IPS-NIHi11 (cell line): Measurements from ENCODE around the gene ZFP14.
A peak's percentile ranks its signal among the peaks of the same experiment; 100 is the strongest.

Source experiments
- DNase-seq: peaks from one replicate; pipeline ENCODE4 v3.0.0; 2012; ENCODE audit warnings: mixed read lengths, low spot score

The ZFP14 gene

DNA sequence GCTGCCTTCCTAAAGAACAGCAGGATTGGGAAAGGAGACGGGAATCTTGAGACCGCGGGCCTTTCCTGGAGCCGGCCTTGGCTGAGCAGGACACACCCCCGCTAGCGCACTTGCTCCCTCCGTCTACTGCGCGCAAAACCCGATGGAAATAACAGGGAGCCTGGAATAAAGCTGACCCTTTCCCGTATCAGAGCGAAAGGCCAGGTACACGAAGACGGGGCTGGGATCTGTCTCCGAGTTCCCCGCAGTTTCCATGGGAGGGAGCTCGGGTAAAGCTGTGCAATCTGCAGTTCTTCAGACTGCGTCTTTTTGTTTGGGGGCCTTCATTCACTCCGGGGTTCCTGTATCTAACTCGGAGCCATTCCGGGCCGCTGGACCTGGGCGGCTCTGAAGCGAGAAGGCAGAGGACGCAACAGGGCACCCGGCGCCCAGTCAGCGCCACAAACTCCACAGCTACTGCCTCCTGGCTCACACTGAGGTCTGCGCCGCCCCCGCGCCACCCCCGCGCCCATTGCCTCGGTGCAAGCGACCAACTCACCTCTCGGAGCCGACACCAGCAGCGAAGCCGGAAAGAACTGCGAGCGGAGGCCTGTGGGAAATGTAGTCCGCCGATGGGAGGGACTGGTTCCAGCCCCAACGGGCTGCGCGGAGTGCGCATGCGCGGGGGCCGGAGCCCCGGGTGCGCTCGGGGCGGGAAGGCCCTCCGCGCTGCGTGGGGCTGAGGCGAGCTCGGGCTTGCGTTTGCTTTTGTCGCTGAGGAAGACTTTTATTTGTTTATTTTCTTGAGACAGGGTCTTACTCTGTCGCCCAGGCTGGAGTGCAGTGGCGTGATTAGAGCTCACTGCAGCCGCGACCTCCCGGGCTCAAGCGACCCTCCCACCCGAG, at the start of gene ZFP14:
Gene ZFP14, minus strand, starts transcription at position 577 of the 885 bp plus-strand sequence. CDS start 11,309 bp downstream, outside the sequence.
- peak; percentile 100 for DNase-seq

DNA sequence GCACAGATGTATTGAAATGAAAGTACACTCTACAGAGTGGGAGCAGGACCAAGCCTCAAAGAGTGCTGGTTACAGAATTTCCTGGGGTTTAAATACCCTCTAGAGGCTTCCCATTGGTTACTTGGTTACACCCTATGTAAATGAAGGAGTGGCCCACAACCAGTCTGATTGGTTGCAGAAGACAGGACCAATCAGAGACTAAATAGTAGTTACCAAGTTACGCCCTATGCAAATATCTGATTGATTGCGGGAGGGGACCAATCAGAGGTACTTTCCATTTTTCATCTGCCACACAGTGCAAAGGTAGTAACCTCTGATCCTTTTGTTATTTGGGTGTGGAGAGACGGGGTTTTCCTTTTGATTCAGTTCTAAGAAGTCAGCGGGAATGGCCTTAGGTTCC, 44.9 kb upstream of the ZFP14 start:
- no peak for DNase-seq

DNA sequence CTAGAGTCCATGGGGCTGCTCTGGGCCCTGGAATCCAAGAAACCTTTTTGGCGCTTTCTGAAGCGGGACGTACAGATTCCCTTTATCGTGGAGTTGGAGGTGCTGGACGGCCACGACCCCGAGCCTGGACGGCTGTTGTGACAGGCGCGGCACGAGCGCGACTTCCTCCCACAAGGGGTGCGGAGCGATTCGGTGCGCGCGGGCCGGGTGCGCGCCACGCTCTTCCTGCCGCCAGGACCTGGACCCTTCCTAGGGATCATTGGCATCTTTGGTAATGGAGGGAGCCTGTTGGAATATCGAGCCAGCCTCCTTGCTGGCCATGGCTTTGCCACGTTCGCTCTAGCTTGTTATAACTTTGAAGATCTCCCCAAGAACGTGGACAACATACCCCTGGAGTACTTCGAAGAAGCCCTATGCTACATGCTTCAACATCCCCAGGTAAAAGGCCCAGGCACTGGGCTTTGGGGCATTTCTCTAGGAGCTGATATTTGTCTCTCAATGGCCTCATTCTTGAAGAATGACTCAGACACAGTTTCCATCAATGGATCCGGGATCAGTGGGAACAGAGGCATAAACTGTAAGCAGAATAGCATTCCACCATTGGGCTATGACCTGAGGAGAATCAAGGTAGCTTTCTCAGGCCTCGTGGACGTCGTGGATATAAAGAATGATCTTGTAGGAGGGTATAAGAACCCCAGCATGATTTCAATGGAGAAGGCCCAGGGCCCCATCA, 42.9 kb upstream of the ZFP14 start:
- peak; percentile 14 for DNase-seq

DNA sequence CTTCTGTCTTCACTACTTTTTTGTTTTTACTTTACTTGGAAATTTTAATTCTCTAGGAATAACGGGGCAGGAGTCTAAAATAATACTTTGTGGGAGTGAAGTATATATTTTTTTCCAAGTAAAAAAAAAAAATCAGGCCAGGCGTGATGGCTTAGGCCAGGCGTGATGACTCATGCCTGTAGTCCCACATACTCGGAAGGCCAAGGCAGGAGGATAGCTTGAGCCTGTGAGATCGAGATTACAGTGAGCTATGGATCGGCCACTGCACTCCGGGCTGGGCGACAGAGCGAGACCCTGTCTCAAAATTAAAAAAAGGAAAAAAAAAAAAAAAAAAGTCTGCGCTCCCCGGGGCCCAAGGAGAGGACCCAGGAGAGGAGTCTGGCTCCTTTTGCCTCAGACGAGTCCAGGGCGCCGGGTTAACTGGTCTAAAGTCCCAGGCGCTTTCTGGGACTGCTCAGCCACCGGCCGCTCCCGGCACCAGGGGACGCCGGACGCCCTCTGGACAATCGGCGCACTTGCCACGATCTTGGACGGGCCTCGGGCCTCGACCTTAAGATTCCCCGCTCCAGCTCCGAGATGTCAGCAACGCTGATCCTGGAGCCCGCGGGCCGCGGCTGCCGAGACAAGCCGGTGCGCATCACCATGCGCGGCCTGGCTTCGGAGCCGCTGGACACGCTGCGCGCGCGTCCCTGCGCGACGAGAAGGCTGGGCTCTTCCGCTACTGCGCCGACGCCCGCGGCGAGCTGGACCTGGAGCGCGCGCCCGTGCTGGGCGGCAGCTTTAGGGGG, 42.2 kb upstream of the ZFP14 start:
- DNase-seq, result peak; percentile 50

DNA sequence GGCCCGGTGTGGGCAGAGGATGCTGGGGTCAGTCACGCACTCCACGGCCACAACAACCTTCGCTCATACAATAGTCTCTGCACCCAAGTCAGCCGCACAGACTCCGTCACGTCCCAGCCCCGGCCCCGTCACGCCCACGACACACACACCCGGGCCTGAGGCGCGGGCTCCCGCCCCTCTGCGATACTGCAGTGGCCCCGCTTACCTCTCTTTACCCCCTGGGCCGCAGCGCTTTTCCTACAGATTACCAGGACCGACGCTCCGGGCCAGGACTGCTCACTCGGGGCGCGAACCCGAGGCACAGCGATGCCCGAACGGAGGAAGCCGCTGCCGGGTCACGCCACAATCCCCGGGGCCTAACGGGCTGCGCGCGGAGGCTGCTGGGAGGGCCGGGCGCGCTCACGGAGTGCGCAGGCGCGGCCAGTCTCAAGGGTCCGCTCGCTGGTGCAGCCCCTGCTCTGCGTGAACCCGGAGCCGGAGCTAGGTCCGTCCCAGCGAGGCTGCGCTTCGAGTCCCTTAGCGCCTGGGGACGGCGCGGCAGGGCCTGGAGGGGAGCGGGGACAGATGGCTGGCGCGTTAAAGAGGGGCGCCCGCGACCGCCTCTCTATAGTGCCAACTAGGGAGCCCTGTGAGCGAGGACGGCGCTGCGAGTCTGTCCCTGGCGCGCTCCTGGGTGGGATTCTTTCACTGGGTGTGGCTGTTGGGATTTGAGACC, 39.4 kb upstream of the ZFP14 start, which contains the start of gene ZFP82:
Gene ZFP82, minus strand, starts transcription at position 358 of the 715 bp plus-strand sequence. CDS start 8,855 bp downstream, outside the sequence.
- DNase-seq, result peak; percentile 95

DNA sequence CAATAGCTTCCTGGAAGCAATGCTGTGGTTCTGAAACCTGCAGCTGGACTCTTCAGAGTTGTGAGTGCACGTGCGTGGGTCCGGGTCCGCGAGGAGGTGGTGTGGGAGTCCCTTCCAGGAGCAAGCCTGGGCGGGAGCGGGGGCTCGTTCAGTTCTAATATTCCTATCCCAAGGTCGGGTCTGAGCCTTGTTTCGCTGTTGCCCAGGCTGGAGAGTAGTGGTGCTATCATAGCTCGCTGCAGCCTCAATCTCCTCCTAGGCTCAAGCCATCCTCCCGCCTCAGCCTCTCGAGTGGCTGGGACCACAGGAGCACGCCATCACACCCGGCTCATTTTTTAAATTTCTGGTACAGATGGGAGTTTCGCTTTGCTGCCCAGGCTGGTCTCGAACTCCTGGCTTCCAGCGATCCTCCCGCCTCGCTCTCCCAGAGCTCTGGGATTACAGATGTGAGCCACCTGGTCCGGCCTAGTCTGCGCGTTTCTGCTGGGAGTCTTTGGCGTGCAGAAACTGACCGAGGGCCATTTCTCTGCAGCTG, 38.8 kb upstream of the ZFP14 start:
- no peak for DNase-seq

DNA sequence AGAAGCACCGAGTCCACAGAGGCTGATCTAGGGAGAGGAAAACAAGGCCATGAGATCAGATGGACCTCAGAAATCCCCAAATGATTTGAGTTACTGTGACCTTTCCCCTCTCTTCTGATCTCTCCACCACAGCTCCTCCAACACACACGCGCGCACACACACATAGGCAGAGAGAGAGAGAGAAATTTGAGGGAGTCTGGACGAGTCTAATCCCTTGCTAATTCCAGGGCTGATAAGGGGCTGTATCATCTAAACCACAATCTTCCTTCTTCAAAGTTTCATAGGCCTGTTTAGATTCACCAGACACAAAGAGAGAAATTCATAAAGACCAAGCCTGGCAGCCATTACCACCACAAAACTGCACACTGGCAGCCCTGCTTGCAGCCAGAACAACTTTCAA, 30.8 kb upstream of the ZFP14 start:
- no peak for DNase-seq

DNA sequence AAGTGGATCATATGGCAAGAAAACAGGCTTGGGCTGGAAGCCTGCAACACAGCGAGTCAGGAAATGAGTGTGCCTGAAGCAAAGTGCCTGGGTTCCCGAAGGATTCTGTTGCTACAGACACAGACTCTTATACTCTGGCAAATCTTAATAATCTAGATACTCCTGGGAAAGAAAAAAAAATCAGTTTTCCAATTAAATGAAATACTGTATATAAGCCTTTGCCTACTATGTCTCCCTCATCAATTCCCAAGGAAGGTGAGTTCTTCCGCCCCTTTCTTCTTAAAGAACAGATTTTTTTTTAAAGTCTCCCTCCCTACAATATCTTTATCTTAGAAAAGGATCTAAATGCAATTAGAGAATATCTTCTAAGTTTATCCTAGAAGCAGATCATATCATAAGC, 29.1 kb upstream of the ZFP14 start:
- DNase-seq, result no peak

DNA sequence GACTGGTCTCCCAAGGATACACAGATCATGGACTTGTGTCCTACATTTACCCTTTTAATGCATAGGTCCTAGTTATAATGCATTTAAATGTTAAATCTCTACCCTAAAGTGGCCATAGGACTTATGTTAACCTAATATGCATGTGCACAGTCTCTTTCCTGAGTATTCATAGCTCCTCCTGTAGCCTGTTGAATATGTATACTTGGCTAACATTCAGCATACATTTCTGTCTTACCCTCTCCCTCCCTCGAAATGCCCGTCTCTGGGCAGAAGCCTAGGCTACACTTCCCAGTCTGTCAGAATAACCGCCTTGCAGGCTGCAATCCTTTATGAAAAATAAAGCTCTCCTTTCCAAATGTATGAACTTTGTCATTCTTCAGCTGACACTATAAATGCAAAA, 25.5 kb upstream of the ZFP14 start:
- DNase-seq, result no peak

DNA sequence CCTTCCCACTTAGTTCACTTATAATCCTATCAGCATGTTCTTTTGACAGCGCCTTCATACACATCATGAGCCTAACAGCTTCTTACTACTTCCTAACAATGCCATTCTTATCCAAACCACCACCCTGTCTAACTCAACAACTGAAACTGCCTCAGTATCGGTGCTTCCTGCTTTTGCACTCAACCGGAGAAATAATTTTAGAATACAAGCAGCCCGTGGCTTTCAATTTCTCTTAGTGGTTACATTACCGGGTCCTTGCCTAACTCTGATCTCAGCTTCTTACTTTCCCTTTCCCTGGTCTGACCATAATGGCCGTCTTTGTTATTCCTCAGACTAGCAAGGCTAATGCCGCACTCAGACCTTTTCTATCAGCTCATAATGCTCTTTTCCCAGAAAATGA, 22.5 kb upstream of the ZFP14 start:
- no peak for DNase-seq

DNA sequence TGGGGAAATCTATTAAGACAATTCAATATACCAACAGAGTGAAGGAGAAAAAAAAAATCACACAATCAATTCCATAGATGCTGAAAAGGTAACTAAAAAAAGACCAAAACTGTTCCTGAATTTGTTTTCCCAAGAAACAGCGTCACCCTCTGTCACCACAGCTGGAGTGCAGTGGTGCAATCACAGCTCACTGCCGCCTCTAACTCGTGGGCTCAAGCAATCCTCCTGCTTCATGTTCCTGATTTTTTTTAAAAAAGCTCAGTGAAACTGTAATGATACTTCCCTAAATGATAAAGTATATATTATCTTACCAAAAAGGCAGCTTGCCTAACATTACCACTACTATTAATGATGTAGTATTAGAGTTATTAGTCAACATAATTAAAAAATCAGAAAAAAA, 19.6 kb upstream of the ZFP14 start:
- DNase-seq, result no peak

DNA sequence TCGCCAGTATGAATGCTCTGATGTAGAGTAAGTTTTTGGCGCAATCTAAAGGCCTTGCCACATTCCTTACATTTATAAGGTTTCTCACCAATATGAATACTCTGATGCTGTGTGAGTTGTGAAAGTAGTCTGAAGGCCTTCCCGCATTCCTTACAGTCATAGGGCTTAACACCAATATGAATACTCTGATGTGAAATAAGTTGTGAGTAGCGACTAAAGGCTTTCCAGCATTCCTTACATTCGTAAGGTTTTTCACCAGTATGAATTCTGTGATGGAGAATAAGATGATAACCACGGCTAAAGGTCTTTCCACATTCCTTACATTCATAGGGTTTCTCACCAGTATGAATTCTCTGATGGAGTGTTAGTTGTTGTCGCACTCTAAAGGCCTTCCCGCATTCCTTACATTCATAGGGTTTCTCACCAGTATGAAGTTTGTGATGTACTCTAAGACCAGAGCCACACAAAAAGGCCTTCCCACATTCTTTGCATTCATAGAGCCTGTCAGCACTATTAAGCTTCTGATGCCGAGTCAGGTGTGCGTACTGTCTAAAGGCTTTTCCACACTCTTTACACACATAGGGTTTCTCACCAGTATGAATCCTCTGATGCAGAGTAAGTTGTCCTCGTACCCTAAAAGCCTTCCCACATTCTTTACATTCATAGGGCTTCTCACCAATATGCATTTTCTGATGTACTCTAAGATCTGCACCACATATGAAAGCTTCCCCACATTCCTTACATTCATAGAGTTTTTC, 14.1 kb upstream of the ZFP14 start:
- DNase-seq, result no peak

DNA sequence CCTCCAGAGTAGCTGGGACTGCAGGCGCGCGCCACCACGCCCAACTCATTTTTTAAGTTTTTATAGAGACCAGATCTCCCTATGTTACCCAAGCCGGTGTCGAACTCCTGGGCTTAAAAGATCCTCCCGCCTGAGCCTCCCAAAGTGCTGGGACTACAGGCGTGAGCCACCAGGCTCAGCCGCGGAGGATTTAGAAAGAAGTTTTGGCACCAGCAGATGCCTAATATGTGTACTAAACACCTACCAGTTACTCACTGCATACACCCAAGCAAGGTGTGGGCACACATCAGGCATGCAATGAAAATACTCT, 464 bp upstream of the ZFP14 start:
- no peak for DNase-seq

DNA sequence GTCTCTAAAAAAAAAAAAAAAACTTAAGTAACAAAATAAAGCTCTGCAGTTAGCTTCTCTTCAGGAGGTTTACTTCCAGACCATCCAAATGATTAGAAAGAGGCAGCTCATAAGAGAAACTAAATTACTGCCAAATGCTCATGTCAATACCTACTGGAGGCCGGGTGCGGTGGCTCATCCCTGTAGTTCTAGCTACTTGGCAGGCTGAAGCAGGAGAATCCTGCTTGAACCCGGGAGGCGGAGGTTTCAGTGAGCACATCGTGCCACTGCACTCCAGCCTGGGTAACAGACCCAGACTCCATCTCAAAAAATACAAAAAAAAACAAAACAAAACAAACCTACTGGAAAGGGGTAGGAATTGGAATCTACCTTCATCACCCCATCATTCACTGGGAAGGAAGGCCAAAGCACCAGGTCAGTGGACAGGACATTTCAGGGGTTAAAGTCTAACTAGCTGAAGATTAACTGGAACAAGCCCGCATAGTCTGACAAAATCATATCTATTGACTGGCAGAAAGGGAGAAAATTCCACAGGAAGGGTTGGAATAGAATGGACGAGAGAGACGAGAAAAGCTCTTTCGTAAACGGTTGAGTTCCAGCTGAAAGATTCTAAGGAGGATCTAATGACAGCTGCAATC, 1.3 kb downstream of the ZFP14 start:
- no peak for DNase-seq

DNA sequence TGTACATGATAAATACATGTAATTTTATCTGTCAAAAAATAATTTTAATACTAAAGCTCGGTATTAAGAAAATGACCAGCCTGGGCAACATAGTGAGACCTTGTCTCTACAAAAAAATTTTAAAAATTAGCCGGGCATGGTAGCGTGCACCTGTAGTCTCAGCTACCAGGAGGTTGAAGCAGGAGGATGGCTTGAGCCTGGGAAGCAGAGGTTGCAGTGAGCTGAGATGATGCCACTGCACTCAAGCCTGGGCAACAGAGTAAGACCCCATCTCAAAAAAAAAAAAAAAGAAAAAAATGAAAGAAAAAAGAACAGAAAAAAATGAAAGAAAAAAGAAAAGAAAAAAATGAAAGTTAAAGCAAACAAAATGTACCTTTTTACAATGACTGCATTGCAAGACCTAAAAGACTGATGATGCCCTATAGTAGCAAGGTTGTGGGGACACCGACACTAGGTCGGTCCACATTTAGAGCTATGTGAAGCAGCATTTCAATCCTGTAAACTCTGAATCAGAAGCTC, 5.3 kb downstream of the ZFP14 start:
- DNase-seq, result no peak

DNA sequence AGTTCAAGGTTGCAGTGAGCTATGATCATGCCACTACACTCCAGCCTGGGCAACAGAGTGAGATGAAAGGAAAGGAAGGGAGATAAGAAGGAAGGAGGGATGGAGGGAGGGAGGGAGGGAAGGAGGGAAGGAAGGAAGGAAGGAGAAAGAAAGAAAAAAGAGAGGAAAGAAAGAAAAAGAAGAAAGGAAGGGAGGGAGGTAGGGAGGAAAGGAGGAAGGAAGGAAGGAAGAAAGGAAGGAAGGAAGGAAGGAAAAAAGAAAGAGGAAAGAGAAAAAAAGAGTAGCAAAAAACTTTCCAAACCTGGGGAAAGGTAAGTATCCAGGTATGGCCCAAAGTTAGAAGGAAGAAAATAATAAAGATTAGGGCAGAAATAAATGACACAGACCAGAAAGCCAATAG, 7.1 kb downstream of the ZFP14 start:
- DNase-seq, result no peak

DNA sequence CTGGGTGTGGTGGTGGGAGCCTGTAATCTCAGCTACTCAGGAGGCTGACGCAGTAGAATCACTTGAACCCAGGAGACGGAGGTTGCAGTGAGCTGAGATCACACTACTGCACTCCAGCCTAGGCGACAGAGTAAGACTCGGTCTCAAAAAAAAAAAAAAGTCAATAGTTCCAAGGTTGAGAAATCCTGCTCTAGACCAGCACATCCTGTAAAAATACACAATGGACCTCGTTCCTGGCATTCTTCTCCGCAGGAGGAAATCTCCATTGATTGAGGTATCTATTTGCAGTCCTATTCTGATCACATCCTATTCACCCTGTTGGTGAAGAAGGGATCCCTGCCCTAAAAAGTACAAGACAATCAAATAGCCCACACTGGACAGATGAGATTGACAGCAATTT, 15.2 kb downstream of the ZFP14 start:
- DNase-seq, result no peak

DNA sequence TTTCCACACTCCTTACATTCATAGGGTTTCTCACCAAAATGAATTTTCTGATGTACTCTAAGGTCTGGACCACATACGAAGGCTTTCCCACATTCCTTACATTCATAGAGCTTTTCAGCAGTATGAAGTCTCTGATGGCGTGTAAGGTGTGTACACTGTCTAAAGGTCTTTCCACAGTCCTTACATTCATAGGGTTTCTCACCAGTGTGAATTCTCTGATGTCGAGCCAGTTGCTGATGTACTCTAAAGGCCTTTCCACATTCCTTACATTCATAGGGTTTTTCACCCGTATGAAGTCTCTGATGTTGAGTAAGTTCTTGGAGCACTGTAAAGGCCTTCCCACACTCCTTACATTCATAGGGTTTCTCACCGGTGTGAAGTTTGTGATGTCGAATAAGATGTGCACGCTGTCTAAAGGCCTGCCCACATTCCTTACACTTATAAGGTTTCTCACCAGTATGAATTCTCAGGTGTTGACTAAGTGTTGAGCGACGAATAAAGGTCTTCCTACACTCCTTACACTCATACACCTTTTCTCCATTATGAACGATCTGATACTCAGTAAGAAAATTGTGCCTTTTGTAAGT, 38.1 kb downstream of the ZFP14 start:
- no peak for DNase-seq

DNA sequence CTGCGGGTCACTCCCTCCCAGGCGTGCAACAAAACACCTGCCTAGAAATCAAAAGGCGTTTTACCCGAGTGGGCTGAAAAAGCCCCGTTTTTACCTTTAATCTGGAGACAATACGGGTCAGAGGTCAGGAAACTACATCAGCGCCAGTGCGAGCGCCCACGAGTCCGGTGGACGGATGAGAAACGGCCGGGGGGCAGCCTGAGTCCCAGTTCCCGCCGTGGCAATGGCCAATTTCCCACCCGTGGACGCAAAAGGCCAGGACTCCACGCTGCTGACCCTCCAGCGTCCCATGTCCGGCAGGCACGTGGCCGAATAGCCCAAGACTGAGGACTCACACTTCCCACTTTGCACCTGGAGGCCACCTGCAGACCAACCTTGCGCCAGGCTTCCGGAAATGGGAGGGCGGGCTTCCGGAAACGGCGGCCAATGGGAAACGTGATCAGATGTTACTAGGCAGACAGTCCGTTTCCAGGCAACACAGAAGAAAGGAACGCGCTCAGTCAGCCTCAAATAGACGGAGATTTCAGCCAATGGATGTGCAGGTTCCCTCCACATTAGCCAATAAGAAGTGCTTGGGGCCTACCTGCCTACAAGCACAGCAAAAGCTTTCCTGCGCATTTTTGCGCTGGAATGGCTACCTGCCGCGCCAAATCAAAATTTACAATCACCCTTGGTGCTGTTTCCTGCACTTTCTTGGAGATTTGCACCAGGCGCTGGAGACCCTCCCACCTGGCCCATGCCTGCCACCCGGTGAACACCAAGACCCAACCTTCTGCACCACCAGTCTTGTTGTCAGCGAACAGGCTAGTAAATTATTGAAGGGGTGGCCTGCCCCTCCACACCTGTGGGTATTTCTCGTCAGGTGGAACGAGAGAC, 47.4 kb downstream of the ZFP14 start:
- DNase-seq, result peak; percentile 93
